Measurements from ENCODE around the gene TMBIM1.

DNA sequence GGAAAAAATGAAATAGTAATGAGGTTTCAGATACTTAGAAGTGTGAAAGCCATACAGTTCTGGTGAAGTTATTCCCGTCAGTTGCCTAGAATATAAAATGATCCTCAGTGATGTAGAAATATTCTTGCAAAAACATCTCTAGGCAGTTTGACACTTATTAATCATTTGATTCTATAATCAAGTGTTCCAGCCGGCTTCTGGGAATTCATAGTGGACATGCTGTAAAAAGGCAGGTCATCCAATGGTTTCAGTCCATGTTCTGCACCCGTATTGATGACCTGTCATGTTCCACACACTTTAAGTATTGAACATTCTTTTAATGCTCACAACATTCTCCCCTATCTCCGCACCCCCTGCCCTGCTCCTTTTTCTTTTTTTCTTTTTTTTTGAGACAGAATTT lies 55.5 kb downstream of the TMBIM1 start:
- TF ChIP-seq, protein P1, sequence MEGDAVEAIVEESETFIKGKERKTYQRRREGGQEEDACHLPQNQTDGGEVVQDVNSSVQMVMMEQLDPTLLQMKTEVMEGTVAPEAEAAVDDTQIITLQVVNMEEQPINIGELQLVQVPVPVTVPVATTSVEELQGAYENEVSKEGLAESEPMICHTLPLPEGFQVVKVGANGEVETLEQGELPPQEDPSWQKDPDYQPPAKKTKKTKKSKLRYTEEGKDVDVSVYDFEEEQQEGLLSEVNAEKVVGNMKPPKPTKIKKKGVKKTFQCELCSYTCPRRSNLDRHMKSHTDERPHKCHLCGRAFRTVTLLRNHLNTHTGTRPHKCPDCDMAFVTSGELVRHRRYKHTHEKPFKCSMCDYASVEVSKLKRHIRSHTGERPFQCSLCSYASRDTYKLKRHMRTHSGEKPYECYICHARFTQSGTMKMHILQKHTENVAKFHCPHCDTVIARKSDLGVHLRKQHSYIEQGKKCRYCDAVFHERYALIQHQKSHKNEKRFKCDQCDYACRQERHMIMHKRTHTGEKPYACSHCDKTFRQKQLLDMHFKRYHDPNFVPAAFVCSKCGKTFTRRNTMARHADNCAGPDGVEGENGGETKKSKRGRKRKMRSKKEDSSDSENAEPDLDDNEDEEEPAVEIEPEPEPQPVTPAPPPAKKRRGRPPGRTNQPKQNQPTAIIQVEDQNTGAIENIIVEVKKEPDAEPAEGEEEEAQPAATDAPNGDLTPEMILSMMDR (IDR thresholded peaks at IDR 0.05) = no peak
- no peak for TF ChIP-seq ZFX (IDR thresholded peaks at IDR 0.05; ENCODE audit: borderline replicate concordance)

Measured in 22Rv1 (cell line).